Measurements from ENCODE around the gene SVOP.

- peak; percentile 91 for TF ChIP-seq CTCF (conservative IDR thresholded peaks at IDR 0.05; ENCODE audit: low read length)
- TF ChIP-seq EZH2phosphoT487 (IDR thresholded peaks at IDR 0.05; ENCODE audit: borderline replicate concordance, low read depth, low read length), result no peak
Measured at GRCh38 chr12:108884116-108885012, 136.5 kb downstream of the SVOP start.

Data from OCI-LY7 (cell line).